Right renal cortex interstitium (tissue), 3 donors: Measurements from ENCODE around the gene FAM124A. TPM values are rescaled to one million over a fixed set of nuclear protein-coding genes. Genes with fewer than 3 reads are reported as not detected.

Experiments
- DNase-seq, 3 donors: peaks; one replicate each; pipeline ENCODE4 v3.0.0-alpha.2; 2013; ENCODE audit warnings: low read depth in 3 of 3, low spot score in 2 of 3
- polyA plus RNA-seq, 3 donors: library from polyadenylated mRNA; unstranded; fragments of 120-200 nt; gene quantifications; one replicate each; pipeline ENCODE4 v1.2.1, GENCODE V29; 2013; ENCODE audit not compliant: insufficient read length in 3 of 3

The FAM124A gene, protein sequence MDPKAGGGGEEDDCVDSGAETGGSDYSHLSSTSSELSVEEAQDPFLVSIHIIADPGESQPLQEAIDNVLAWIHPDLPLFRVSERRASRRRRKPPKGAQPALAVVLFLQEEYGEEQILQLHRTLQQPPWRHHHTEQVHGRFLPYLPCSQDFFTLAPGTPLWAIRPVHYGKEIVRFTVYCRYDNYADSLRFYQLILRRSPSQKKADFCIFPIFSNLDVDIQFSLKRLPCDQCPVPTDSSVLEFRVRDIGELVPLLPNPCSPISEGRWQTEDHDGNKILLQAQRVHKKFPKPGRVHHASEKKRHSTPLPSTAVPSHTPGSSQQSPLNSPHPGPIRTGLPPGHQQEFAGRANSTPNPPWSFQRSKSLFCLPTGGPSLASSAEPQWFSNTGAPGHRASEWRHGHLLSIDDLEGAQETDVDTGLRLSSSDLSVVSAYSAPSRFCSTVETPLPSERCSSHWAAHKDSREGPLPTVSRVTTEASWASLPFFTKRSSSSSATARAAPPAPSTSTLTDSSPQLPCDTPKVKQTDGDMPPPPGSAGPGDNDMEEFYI
- polyA plus RNA-seq, result 1 to 10 TPM; 4.4 to 4.6 (median 4.5) TPM

DNA sequence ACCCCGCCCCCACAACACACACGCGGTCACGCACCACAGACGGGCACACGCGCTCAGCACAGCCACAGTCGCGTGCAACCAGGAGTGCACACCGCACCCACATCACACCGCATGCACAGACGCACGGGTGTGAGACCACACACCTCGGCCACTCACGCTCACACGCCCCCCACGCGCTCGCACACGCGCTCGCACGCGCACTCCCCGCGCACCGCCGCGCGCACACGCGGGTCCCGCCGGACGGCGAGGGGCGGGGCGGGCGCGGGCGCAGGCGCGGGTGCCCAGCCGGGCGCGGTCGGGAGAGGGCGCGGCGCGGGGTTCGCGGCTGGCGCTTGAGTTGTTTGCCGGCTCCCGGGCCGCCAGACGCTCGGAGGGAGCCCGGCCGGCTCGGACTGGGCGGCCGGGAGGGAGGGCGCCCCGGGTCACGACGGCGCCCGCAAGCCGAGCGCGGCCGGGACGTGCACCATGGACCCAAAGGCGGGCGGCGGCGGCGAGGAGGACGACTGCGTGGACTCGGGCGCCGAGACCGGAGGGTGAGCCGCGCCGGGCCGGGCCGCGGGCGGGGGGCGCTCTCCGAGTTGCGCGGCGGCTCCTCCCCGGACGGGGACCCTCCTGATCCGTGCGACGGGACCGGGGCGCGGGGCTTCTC lies at the start of gene FAM124A:
Gene FAM124A (plus strand): TSS at position 362 of the 649 bp plus-strand sequence. CDS start 104 bp downstream, at position 466.
- no peak for DNase-seq

DNA sequence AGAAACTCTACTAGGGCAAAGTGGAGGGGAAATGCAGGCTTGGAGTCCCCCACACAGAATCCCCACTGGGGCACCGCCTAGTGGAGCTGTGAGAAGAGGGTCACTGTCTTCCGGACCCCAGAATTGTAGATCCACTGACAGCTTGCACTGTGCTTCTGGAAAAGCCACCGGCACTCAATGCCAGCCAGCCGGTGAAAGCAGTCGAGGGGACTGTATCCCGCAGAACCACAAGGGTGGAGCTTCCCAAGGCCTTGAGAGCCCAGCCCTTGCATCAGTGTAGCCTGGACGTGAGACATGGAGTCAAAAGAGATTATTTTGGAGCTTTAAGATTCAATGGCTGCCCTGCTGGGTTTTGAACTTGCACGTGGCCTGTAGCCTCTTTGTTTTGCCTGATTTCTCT lies 47.2 kb upstream of the FAM124A start:
- no peak for DNase-seq

DNA sequence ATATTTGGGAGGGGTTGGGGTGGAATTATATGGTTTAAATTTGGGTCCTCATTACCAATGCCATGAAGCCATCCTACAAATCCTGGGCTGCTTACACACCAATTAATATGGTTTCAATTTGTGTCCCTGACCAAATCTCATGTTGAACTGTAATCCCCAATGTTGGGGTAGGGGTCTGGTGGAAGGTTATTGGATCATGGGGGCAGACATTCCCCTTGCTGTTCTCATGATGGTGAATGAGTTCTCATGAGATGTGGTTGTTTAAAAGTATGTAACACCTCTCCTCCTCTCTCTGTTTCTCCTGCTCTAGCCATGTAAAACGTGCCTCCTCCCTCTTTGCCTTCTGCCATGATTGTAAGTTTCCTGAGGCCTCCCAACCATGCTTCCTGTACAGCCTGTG lies 46.6 kb upstream of the FAM124A start:
- DNase-seq, result no peak

DNA sequence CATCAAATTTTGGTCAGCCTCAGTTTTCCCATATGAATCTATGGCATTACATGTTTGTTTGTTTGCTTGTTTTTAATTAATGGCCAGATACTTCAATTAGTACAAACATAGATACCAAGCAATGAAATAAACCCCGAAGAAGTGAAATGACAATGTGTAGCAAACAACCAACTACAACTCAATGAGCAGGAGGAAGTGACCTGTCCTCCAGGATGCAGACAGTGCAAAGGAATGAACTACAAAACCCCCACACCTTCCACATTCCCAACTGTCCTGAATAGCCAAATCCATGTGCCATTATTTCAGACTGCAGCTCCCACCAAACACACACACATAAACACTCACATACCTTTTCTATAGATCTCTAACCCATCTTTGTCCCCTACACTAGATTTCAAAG lies 45.0 kb upstream of the FAM124A start:
- no peak for DNase-seq

DNA sequence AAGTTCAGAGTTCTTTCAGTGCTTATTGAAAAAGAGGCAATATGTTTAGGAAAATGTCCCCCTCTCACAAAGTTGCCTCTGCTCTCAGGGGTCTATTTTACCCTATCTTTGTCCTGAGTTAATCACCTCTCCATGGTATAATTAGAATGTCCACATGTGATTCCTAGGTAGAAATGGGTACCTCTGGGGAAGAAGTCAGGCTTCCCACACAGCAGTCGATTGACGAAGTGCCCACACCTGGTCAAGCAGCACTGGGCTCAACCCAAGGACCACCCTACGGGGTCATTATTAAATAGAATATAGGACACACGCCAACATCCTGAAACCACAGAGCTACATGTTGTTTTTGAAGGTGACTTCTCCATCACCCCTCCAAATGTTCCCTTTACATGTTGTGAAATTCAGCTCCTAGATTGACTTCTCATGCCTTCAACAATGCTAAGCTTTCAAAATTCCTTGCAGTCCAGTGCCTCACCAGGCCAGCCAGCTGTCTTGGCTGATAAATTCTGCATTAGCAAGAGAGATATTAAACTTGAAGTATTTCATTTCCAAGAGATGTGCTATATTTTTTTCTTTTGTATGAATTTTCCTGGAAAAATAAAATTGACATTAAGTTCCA lies 43.6 kb upstream of the FAM124A start:
- DNase-seq, result no peak

DNA sequence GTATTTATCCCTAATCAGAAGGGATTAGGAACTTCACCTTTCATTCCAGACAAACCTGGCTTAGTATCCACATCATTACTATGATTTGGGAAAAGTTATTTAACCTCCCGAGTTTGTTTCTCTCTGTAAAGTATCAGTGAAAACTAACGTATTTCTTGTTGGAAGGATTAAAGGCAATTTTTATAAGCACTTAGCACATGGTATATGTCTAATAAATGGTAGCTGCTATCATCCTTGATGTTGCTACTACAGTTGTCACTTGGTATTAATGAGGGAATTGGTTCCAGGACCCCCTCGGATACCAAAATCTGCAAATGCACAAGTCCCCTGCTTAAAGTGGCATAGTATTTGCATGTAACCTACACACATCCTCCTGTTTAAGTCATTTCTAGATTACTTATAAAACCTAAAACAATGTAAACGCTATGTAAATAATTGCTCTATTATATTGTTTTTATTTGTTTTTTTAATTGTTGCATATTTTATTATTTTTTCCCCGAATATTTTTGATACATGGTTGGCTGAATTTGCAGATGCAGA lies 42.7 kb upstream of the FAM124A start:
- no peak for DNase-seq

DNA sequence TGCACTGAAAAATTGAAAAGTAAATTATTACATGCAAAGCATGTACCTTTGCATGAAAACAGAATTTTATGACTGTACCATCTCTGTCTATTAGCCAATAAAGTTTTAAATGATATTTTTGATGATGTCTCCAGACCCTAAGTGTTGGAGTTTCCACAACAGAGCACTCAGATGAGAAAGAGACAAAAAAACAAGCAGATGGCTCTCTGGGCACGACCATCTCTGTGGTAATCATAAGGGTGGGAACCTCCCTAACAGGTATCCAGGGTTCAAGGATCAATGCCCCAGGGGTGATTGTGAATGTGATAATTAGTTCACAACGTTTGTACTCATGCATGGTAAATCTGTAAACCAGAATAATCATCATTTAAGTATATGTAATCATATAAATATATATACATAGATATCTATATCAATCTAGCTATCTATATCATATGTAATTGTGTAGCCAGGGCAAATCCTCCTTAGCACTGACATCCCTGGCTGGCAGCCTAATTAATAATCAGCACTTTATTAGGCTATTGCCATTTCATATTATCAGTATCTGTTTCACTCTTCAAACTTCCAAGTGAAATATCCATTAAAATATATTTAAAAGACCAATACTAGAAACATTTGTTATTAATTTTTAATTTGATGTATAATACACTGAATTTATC lies 41.2 kb upstream of the FAM124A start:
- DNase-seq, result no peak

DNA sequence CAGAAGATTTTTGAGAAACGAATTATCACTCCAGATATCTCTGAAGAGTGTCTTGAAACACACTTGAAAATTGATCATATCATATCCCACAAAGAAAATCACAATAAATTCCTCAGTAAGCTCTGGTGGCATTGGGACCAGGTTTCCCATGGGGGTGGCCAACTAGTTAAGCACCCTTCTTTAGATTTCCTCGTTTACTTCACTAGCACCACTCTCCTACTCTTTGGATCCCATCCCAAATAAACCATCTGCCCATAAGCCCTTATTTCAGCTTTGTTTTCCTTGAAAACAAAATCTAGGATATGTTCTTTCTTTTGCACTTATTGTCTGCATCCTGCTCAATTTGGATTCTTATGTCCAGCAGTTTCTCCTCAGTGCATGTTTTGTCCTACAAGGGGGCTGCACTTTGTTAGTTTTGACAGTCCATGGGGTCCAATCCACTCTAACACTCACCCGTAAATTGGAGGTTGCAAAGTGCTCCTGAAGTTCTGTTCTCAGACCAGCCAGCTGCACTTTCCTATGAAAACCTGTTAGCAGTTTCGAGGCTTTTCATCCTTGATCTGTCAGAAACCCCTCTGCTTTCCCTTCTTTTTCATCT lies 40.3 kb upstream of the FAM124A start:
- DNase-seq, result no peak

DNA sequence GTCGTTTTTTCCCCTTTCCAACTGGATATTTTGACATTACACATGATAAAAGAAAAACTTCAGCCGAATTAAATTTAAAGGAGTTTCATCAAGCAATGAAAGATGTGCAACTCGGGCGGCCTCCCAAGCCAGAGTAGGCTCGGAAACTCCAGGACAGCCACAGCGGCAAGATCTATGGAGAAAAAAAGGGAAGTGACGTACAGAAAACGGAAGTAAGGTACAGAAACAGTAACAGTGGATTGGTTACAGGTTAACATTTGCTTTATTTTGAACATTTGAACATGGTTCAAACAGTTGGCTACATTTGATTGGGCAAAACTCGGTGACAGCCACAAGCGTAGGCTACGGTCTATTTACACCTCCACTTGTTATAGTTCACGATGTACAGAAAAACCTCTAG lies 30.5 kb upstream of the FAM124A start:
- no peak for DNase-seq

DNA sequence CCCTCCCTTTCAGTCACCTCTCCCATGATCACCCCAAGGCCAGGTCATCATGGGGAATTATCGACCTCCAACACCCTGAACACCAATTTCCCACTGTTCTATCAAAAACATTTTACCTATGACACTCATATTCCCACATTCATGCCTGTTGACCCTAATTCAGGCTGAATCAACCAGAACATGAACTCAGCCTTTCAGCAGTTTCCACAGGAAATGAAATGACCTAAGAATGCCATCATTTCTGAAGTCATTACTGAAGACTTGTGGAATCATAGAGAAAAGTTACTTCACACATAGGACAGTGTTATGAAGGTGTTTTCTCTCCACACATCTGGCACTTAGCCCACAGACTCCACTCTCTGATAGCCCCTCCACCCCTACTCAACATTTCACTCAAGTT lies 29.9 kb upstream of the FAM124A start:
- no peak for DNase-seq

DNA sequence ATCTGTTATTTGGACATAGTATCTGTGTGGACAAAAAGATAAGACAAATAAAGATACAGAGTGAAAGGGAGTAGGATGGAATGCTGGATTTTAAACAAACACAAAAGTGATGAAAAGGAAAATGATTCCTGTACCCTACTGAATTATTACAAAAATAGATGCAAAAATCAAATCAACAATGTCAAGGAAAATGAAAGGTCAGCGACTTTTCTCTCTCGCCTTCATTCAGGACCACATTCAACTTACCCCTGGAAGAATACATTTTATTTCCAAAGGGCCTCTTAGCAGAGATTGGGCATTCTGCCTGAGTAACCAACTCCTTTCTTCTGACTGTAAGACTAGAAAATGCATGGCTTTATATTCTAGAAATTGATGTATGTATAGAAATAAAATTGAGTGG lies 28.8 kb upstream of the FAM124A start:
- no peak for DNase-seq

DNA sequence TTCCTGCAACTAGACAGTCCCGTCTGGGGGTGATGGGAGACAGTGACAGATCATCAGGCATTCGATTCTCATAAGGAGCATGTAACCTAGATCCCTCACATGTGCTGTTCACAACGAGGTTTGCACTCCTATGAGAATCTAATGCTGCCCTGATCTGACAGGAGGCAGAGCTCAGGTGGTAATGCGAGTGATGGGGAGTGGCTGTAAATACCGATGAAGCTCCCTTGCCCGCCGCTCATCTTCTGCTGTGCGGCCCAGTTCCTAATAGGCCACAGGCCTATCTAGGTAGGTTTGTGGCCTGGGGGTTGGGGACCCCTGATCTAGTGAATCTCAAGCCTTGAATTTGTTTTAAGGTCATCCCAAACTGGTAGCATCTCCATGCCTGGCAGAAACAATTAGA lies 27.3 kb upstream of the FAM124A start:
- no peak for DNase-seq

DNA sequence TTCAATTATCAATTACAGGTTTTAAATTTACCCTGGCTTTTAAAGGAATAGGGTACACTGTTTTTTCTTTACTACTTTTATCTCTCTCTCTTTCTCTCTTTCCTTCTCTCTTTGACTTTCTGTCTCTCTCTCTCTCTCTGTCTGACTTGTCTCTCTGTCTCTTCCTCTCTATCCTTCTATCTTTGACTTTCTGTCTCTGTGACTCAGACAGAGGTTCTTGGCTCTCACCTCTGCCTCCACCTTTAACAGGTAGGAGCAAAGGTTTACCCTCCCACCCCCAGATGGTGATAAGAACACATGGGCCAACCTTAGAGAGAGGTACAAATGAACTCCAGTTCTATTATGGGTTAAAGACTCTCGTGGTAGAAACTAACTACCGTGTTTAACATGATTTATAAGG lies 20.3 kb upstream of the FAM124A start:
- no peak for DNase-seq

DNA sequence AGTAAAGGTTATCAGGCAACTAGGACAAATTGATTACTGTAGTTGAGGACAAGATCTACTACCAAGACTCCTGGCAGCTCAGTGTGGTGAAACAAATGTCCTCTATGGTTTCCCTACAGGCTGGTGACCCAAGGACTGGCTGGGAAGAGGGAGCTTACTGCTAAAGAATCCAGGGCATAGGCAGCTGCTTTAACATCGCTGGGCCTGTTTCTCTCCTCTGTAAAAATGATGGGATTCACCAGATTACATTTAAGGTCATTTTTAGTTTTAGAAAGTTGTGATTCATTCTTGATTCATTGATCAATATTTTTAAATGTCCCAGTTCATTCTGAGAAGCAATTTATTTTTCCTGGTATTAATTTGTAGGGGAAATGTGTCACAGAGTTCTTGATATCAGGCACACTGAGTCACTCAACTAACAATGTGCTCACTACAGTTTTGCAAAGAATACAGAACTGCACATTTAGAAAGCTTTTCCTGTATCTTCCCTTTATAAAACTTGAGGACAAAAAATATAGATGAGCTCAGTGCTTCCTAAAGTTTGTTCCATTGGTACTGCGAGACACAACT lies 19.6 kb upstream of the FAM124A start:
- no peak for DNase-seq

DNA sequence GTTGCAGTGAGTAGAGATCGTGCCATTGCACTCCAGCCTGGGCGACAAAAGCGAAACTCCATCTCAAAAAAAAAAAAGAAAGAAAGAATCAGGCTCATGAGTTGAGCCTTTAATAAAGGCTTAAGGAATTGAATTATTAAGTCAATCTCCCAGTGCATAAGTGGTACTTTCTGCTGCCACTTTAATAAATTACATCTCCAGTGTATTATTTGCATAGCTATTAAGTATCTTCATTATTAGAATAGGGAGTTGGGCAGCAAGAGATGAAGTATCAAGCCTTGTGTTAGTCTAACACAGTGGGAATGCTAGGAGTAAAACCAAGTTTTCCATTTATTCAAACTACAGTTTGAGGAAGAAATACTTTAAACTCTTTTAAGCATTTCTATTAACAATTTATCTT lies 15.6 kb upstream of the FAM124A start:
- DNase-seq, result no peak

DNA sequence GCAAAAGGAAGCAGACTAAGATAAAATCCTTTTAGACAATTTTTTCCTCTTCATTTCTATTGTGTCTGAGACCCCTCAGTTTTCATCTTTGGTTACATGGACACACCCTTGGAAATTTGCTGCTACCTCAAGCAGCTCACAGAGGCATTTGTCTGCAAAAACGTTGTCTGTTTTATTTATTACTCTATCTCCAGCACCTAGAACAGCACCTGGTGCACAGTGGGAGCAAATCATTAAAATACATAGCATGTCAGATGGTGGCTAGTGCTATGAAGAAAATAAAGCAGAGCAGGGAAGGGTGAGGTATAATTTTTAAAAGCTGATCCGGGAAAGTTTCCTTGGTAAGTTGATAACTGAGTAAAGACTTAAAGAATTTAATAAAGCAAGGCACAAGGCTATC lies 14.3 kb upstream of the FAM124A start:
- DNase-seq, result no peak

DNA sequence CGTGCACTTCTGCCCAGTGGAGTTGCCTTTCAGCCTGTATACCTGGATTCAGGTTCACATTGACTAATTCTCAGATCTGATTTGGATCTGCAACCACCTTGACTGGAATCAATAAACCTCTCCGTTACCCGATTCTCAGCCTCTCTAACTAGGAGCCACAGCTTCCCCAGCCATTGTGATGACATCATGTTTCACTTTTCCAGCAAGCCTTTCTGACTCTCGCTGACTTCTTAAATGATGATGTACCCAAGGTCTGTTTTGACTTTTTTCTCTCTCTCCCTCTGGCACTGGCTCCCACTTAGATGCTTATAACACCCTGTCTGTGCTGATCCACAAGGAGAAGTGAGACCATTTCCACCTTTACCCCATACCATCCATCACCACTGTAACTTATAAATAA lies 13.5 kb upstream of the FAM124A start:
- no peak for DNase-seq

DNA sequence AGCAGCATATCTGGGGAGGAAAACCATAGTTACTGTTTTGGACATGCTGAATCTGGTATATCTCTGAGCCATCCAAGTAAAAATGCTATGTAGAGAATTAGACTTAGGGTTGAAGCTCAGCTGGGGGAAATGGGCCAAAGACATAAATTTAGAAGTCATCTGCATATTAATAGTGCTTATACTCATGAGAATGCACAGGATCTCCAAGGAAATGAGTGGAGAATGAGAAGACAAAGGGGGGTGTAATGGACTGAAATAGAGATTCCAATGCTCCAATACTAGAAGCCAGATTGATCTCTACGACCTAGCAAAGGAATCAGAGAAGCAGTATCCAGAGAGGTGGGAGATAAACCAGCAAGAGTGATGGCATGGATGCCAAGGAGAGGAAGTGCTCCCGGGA lies 10.3 kb upstream of the FAM124A start:
- no peak for DNase-seq

DNA sequence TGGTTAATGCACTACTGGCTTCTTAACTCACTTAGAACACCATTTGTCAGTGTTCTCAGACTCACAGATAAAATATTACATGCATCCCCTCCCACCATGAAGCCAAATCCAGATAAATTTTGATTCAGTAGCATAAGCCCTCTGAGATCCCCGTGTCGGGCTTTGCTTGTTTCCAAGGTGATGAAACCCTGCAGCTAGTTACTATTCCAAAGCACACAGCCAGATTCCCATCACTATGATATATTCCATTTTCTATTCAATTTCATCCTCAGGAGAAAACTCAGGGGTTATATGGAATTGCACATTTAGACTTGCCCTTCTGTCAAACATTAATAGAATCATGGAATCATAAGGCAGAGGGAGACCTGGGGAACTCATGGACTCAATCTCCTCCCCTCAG lies 9.4 kb upstream of the FAM124A start:
- no peak for DNase-seq

DNA sequence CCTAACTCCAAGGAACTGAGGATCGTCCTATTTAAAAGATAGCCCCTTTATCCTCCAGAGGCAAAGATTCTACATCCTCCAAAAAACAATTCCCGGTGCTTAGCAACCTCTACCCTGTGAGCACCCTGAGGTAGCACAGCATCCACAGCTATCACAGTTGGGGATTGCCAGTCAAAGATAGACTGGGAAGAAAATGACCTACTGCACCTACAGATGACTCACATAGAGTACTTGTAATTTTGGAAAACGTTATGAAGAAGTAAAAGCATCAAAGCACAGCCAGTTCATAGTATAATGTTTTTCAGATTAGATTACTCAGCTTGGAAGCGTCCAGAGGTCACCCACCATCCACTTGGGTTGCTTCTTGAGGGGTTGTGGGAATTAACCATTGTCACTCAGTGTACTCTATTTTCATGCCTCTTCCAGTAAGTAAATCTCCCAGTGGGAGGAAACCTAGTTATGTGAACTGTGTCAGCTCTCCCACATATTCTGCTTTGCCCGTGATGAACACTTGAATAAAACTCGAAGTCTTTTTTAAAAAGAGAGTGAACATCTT lies 8.9 kb upstream of the FAM124A start:
- no peak for DNase-seq
